Choroid plexus epithelial cell (primary cell): ENCODE measurements around the gene OPTN.

Source experiments
- DNase-seq: peaks from one replicate; pipeline ENCODE4 v3.0.0-alpha.2; 2010; ENCODE audit warnings: low read depth
- H3K4me3 ChIP-seq: 2 replicates; pipeline ENCODE4 v1.5.1; 2011; ENCODE audit warnings: low read depth, mild to moderate bottlenecking, control low read depth, low read length, moderate library complexity
- CTCF ChIP-seq: conservative IDR thresholded peaks from 2 replicates; pipeline ENCODE4 v1.5.1; 2011; ENCODE audit warnings: low read depth, mild to moderate bottlenecking, control low read depth, inconsistent platforms, low read length, moderate library complexity

Gene OPTN

GRCh38 chr10:13161857-13162271 lies 61.9 kb downstream of the OPTN start:
- no peak for TF ChIP-seq CTCF
- peak overlapping the region; percentile 68 for H3K4me3 ChIP-seq
- no peak for DNase-seq

- TF ChIP-seq CTCF, result no peak
- DNase-seq, result no peak
- H3K4me3 ChIP-seq, result no peak overlapping the region
These were observed 63.9 kb downstream of the OPTN start for GRCh38 chr10:13163859-13164258.

- TF ChIP-seq CTCF, result no peak
- no peak overlapping the region for H3K4me3 ChIP-seq
- no peak for DNase-seq
These were observed 65.2 kb downstream of the OPTN start for GRCh38 chr10:13165177-13165576.

- TF ChIP-seq CTCF, result no peak
- no peak overlapping the region for H3K4me3 ChIP-seq
- DNase-seq, result no peak
These were observed 67.6 kb downstream of the OPTN start for GRCh38 chr10:13167568-13167967.

GRCh38 chr10:13168781-13169180 lies 68.8 kb downstream of the OPTN start:
- no peak overlapping the region for H3K4me3 ChIP-seq
- TF ChIP-seq CTCF, result no peak
- no peak for DNase-seq

GRCh38 chr10:13173616-13174015 lies 73.7 kb downstream of the OPTN start:
- no peak for TF ChIP-seq CTCF
- H3K4me3 ChIP-seq, result no peak overlapping the region
- DNase-seq, result no peak

- no peak for DNase-seq
- no peak for TF ChIP-seq CTCF
- no peak overlapping the region for H3K4me3 ChIP-seq
These were observed 80.8 kb downstream of the OPTN start for GRCh38 chr10:13180788-13181187.
